Suprapubic skin (tissue), 4 donors: ENCODE data around the gene CDH10.

Experiments used
- CTCF ChIP-seq, 2 donors: fragments of 200-600 bp in 1 of 2; fragments of 450-650 bp in 1 of 2; sonication (generic) in 1 of 2; IDR thresholded peaks; one replicate each; pipeline ENCODE4 v1.5.1; 2016 to 2019; ENCODE audit warnings: antibody characterized with exemption in 2 of 2, mild to moderate bottlenecking in 1 of 2, moderate library complexity in 1 of 2
- EP300 ChIP-seq: sonication (generic); formaldehyde crosslinking; IDR thresholded peaks from one replicate; pipeline ENCODE4 v1.6.1; 2017; ENCODE audit warnings: antibody characterized with exemption
- POLR2A ChIP-seq, 2 donors: fragments of 450-650 bp; IDR thresholded peaks; one replicate each; pipeline ENCODE4 v1.6.1; 2017; ENCODE audit warnings: antibody characterized with exemption in 2 of 2, mild to moderate bottlenecking in 2 of 2, moderate library complexity in 2 of 2
- POLR2AphosphoS5 ChIP-seq, 3 donors: sonication (generic); formaldehyde crosslinking; IDR thresholded peaks; one replicate each; pipeline ENCODE4 v1.6.1; 2017; ENCODE audit warnings: antibody characterized with exemption in 3 of 3

GRCh38 chr5:24510523-24510988 is 134.2 kb downstream of the CDH10 start:
- TF ChIP-seq CTCF (IDR thresholded peaks at IDR 0.05) (no peak), EP300 (no peak), POLR2A (IDR thresholded peaks at IDR 0.05) (no peak), POLR2AphosphoS5 (IDR thresholded peaks at IDR 0.05) (no peak)
